Naive thymus-derived CD4-positive, alpha-beta T cell (primary cell): ENCODE results near the gene PLK1. TPM values are rescaled to one million over a fixed set of nuclear protein-coding genes. Genes with fewer than 3 reads are reported as not detected.
"Not testable (repeated sequence)": the region's sequence is repeated elsewhere in the genome, so short reads cannot be mapped to it uniquely, and the experiment has no call there.

Source experiments
- ATAC-seq: fragments of 150-1000 bp; cut with Tn5 transposase; 2 replicates; pipeline ENCODE4 v1.10.0; 2021; ENCODE audit warnings: mild to moderate bottlenecking, moderate library complexity
- CTCF ChIA-PET: fragments of 350-600 bp; sonication (Branson Sonifier 250); formaldehyde crosslinking; loops from one replicate; lab custom pipeline; 2021; ENCODE audit warnings: antibody characterized with exemption; lab: Charles Lee
- POLR2A ChIA-PET: fragments of 350-600 bp; sonication (Branson Sonifier 250); formaldehyde crosslinking; loops from one replicate; lab custom pipeline; 2021; ENCODE audit warnings: antibody characterized with exemption, inconsistent platforms; lab: Charles Lee
- DNase-seq, 9 donors: peaks; one replicate each; pipeline versions ENCODE4 v3.0.0 to v3.0.0-alpha.2; 2020 to 2022; ENCODE audit warnings: mixed read lengths in 1 of 9
- H3K27ac ChIP-seq: one replicate; pipeline ENCODE4 v1.7.0; 2013; ENCODE audit warnings: mild to moderate bottlenecking, low read depth, low read length, moderate library complexity
- H3K27me3 ChIP-seq, 2 donors: one replicate each; pipeline ENCODE4 v1.7.0; 2013; ENCODE audit warnings: low read length in 2 of 2, mild to moderate bottlenecking in 2 of 2, moderate library complexity in 2 of 2; ENCODE audit not compliant: control insufficient read depth in 2 of 2, insufficient read depth in 2 of 2
- H3K36me3 ChIP-seq, 3 experiments: 1 replicate in 2 of 3; 2 replicates in 1 of 3; pipeline ENCODE4 v1.7.0; 2013; ENCODE audit warnings: low read length in 3 of 3, mild to moderate bottlenecking in 3 of 3, moderate library complexity in 1 of 3; ENCODE audit not compliant: insufficient read depth in 3 of 3, control insufficient read depth in 2 of 3
- H3K4me1 ChIP-seq, 2 donors: one replicate each; pipeline ENCODE4 v1.7.0; 2013; ENCODE audit warnings: low read length in 2 of 2, mild to moderate bottlenecking in 2 of 2, moderate library complexity in 1 of 2; ENCODE audit not compliant: control insufficient read depth in 2 of 2, insufficient read depth in 2 of 2
- H3K4me3 ChIP-seq: 2 replicates; pipeline ENCODE4 v1.7.0; 2013; ENCODE audit warnings: mild to moderate bottlenecking, low read length
- H3K9me3 ChIP-seq, 3 experiments: 1 replicate in 2 of 3; 2 replicates in 1 of 3; pipeline ENCODE4 v1.7.0; 2013; ENCODE audit warnings: low read length in 3 of 3; ENCODE audit not compliant: control insufficient read depth in 2 of 3
- H3K27ac Mint-ChIP-seq, 9 donors: one replicate each; pipeline ENCODE4 v1.8.0; 2020 to 2022; ENCODE audit warnings: mixed read lengths in 9 of 9, mild to moderate bottlenecking in 8 of 9, moderate library complexity in 5 of 9, inconsistent platforms in 2 of 9
- H3K27me3 Mint-ChIP-seq, 5 donors: one replicate each; pipeline ENCODE4 v1.8.0; 2021 to 2022; ENCODE audit warnings: mixed read lengths in 5 of 5, mild to moderate bottlenecking in 1 of 5
- H3K36me3 Mint-ChIP-seq, 5 donors: one replicate each; pipeline ENCODE4 v1.8.0; 2020 to 2022; ENCODE audit warnings: mixed read lengths in 5 of 5, mild to moderate bottlenecking in 3 of 5, inconsistent platforms in 1 of 5
- H3K4me1 Mint-ChIP-seq, 7 donors: one replicate each; pipeline ENCODE4 v1.8.0; 2020 to 2022; ENCODE audit warnings: mixed read lengths in 7 of 7, mild to moderate bottlenecking in 3 of 7, inconsistent platforms in 1 of 7
- H3K4me3 Mint-ChIP-seq, 10 donors: one replicate each; pipeline ENCODE4 v1.8.0; 2020 to 2022; ENCODE audit warnings: mild to moderate bottlenecking in 10 of 10, mixed read lengths in 10 of 10, moderate library complexity in 6 of 10, inconsistent platforms in 2 of 10
- H3K9me3 Mint-ChIP-seq, 11 donors: one replicate each; pipeline ENCODE4 v1.8.0; 2020 to 2022; ENCODE audit warnings: mixed read lengths in 11 of 11, mild to moderate bottlenecking in 4 of 11, inconsistent platforms in 1 of 11, moderate library complexity in 1 of 11
- intact Hi-C, 2 donors: fragments of 100-400 bp; cut with micrococcal nuclease; formaldehyde crosslinking; loops; one replicate each; pipeline ENCODE4 v1.15.1; 2023
- polyA plus RNA-seq, 2 donors: library from polyadenylated mRNA; unstranded; fragments of 300-500 nt; fragmentation: Illumina TruSeq; gene quantifications; one replicate each; pipeline ENCODE4 v1.2.3, GENCODE V29; 2021
- total RNA-seq, 6 experiments: library from RNA in 5 of 6; stranded (reverse) in 5 of 6; gene quantifications; 1 replicate in 5 of 6; 2 replicates in 1 of 6; pipeline ENCODE4 v1.2.3 and lab custom pipeline; 2021 to 2026

Gene PLK1
- total and polyA plus RNA-seq, 7 experiments from 2014 or later, result 0.16 to 65.0 (median 3.0) TPM

DNA sequence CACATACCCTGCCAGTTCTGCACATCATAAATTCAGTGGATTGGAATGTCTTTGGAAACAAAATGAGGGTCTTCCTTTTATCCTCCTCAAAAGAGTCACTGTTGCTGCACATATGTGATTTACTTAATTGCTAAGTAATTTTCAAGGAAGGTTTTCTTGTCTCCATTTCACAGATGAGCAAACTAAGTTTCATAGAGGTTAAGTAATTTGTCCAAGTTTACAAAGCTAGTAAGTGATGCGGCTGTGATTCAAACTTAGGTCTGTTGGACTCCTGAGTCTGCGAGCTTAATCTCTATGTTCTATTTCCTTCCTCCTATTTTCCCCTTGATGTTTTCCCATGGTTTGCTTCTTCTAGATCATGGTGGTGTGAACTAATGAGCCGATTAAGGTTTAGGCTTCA is 48.0 kb downstream of the PLK1 start:
- Mint-ChIP-seq H3K27me3 (peaks cover 13 to 33% (median 19%) of the 10 kb centered on the region in 5 donors), H3K4me3 (no peak overlapping the region), H3K27ac (no peak overlapping the region), H3K4me1 (peaks cover 0 to 8% (median 4%) of the 10 kb centered on the region in 7 donors), H3K36me3 (peaks cover 0 to 6% (median 5%) of the 10 kb centered on the region in 5 donors), H3K9me3 (peaks cover 3 to 21% (median 7%) of the 10 kb centered on the region in 11 donors)
- Histone ChIP-seq H3K9me3 (peaks cover 0 to 4% (median 0%) of the 10 kb centered on the region in 3 experiments), H3K4me3 (no peak overlapping the region), H3K27me3 (no peaks in the 10 kb centered on the region), H3K4me1 (no peaks in the 10 kb centered on the region), H3K27ac (no peak overlapping the region), H3K36me3 (no peaks in the 10 kb centered on the region)
- intact Hi-C loops, result no loop called here
- POLR2A ChIA-PET, result no interaction called here
- no peak for DNase-seq
- CTCF ChIA-PET, result no interaction called here
- no peak for ATAC-seq

- CTCF ChIA-PET, result no interaction called here
- H3K36me3 Mint-ChIP-seq, result peaks cover 0 to 2% (median 2%) of the 10 kb centered on the region in 5 donors
- H3K4me3 Mint-ChIP-seq, result no peak overlapping the region
Measured at GRCh38 chr16:23728112-23728477, 49.4 kb downstream of the PLK1 start.

DNA sequence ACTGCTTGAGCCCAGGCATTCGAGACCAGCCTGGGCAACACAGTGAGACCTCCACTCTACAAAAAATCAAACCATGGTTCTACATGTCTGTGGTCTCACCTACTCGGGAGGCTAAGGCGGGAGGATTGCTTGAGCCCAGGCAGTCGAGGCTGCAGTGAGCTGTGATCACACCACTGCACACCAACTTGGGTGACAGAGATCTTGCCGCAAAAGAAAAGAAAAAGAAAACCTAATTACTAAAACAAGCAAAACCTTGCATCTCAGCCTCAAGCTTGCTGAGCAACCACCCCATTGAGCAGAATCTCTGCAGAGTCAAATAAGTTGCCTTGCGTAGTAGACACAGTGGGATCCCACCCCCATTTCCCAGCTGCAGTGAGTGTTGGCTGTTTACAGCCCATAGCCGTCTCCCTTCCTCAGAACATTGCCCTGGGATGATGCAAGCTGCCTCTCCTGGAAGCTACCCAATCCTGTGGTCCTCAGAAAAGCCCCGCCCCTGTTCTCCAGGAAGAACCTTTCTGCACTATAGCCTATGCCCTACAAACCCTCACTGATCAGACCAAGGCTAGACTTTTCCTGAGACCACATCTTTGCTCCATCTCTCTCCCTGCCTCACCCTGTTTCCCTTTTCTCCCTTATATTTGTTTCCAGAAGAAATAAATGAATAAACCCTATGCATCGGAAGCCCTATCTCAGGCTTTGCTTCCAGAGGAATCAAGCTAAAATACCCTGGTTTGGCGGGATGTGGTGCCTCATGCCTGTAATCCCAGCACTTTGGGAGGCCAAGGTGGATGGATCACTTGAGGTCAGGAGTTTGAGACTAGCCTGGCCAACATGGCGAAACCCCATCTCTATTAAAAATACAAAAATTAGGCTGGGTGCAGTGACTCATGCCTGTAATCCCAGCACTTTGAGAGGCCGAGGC is 51.1 kb downstream of the PLK1 start:
- no peak overlapping the region for H3K4me3 ChIP-seq
- ATAC-seq (no peak), DNase-seq (no peak)
- H3K36me3 ChIP-seq, result no peaks in the 10 kb centered on the region
- no peak overlapping the region for H3K27ac ChIP-seq
- Mint-ChIP-seq H3K27ac (no peak overlapping the region), H3K4me1 (peaks cover 0 to 8% (median 4%) of the 10 kb centered on the region in 7 donors), H3K27me3 (peaks cover 4 to 23% (median 13%) of the 10 kb centered on the region in 5 donors), H3K9me3 (no peaks in the 10 kb centered on the region), H3K36me3 (no peaks in the 10 kb centered on the region), H3K4me3 (no peak overlapping the region)
- ChIA-PET CTCF (interaction anchor here (0.7 kb wide), 1 partner anchor 288 kb away, joined by 4 read pairs; no protein-coding TSS in a partner anchor), POLR2A (no interaction called here)
- no peaks in the 10 kb centered on the region for H3K4me1 ChIP-seq
- H3K9me3 ChIP-seq, result no peaks in the 10 kb centered on the region
- no peaks in the 10 kb centered on the region for H3K27me3 ChIP-seq
- intact Hi-C loops, result loop anchor here in 1 of 2 donors (10.0 kb wide), 2 partner anchors 285 to 525 kb away; partner anchors contain the start of gene CACNG3

More at GRCh38 chr16:23728112-23728477, 49.4 kb downstream of the PLK1 start:
- Histone ChIP-seq H3K27me3 (no peaks in the 10 kb centered on the region), H3K9me3 (peaks cover 0 to 2% (median 0%) of the 10 kb centered on the region in 3 experiments), H3K36me3 (no peaks in the 10 kb centered on the region), H3K27ac (no peak overlapping the region), H3K4me3 (no peak overlapping the region), H3K4me1 (no peaks in the 10 kb centered on the region)
- peaks cover 0 to 8% (median 3%) of the 10 kb centered on the region in 11 donors for H3K9me3 Mint-ChIP-seq
- H3K27ac Mint-ChIP-seq, result no peak overlapping the region
- DNase-seq (no peak), ATAC-seq (no peak)
- intact Hi-C loops, result no loop called here
- peaks cover 0 to 8% (median 4%) of the 10 kb centered on the region in 7 donors for H3K4me1 Mint-ChIP-seq
- POLR2A ChIA-PET, result no interaction called here
- peaks cover 10 to 32% (median 16%) of the 10 kb centered on the region in 5 donors for H3K27me3 Mint-ChIP-seq

DNA sequence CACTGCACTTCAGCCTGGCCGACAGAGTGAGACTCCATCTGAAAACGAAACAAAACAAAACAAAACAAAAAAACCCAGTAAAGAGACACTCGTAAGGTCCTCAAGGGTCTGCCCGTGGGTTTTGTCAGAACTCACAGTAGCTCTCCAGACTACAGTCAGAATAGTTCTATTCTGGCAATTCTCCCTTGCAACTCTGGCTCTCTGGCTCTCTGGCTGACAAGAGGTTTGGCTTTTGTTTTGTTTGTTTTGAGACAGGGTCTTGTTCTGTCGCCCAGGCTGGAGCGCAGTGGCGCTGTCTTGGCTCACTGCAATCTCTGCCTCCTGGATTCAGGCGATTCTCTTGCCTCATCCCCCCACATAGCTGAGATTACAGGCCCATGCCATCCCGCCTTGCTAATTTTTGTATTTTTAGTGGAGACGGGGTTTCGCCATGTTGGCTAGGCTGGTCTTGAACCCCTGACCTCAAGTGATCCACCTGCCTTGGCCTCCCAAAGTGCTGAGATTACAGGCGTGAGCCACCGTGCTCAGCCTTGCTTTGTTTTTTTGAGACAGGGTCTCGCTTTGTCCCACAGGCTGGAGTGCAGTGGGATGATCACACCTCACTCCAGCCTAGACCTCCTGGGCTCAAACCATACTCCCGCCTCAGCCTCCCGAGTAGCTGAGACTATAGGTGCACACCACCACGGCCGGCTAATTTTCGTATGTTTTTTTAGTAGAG is 55.6 kb downstream of the PLK1 start:
- Mint-ChIP-seq H3K36me3 (no peaks in the 10 kb centered on the region), H3K4me1 (peaks cover 0 to 7% (median 4%) of the 10 kb centered on the region in 7 donors), H3K27ac (no peak overlapping the region), H3K9me3 (no peaks in the 10 kb centered on the region), H3K27me3 (peaks cover 6 to 15% (median 10%) of the 10 kb centered on the region in 5 donors), H3K4me3 (no peak overlapping the region)
- Histone ChIP-seq H3K4me3 (no peak overlapping the region), H3K9me3 (no peaks in the 10 kb centered on the region), H3K27ac (no peak overlapping the region), H3K27me3 (no peaks in the 10 kb centered on the region), H3K36me3 (no peaks in the 10 kb centered on the region), H3K4me1 (no peaks in the 10 kb centered on the region)
- DNase-seq, result no peak
- no peak for ATAC-seq
- intact Hi-C loops, result loop anchor here (2.0 to 10.0 kb wide), 3 partner anchors 68 to 520 kb away; partner anchors contain the start of gene CACNG3 (in 1 of the 2)
- ChIA-PET CTCF (interaction anchor here (0.7 to 1.6 kb wide), 2 partner anchors 294 to 770 kb away, joined by 3 to 4 read pairs; no protein-coding TSS in a partner anchor), POLR2A (interaction anchor here (0.5 kb wide), 1 partner anchor 22 kb away, joined by 3 read pairs; no protein-coding TSS in a partner anchor)

DNA sequence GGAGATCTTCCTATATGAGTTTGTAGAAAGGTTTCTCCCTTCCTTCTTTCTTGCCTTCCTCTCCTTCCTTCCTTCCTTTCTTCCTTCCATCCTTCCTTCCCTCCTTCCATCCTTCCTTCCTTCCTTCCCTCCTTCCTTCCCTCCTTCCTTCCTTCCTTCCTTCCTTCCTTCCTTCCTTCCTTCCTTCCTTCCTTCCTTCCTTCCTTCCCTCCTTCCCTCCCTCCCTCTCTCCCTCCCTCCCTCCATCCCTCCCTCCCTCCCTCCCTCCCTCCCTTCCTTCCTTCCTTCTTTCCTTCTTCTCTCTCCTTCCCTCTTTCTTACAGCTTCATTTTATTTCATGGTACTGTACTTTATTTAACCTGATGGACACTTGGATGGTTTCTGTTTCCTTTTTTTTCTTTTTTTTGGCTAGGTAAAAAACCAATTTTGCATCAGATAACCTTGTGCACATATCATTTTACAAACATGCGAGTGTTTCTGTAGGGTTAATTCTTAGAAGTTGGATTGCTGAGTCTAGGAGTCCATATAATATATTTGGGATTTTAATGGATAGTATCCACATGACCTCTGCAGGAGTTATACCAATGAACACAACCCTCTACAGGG is 58.8 kb downstream of the PLK1 start:
- POLR2A ChIA-PET, H3K4me3 ChIP-seq, H3K27ac Mint-ChIP-seq, H3K27ac ChIP-seq, ATAC-seq, H3K4me1 ChIP-seq, H3K4me1 Mint-ChIP-seq, H3K27me3 ChIP-seq, H3K36me3 ChIP-seq, H3K4me3 Mint-ChIP-seq, H3K36me3 Mint-ChIP-seq, H3K9me3 Mint-ChIP-seq, DNase-seq, H3K9me3 ChIP-seq: not testable (repeated sequence)
- H3K27me3 Mint-ChIP-seq, result peaks cover 8 to 11% (median 11%) of the 10 kb centered on the region in 5 donors
- intact Hi-C loops, result loop anchor here in 1 of 2 donors (10.0 kb wide), 2 partner anchors 277 to 517 kb away; partner anchors contain the start of gene CACNG3
- CTCF ChIA-PET, result interaction anchor here (0.7 kb wide), 1 partner anchor 503 kb away, joined by 3 read pairs; no protein-coding TSS in a partner anchor

- no peaks in the 10 kb centered on the region for H3K4me1 ChIP-seq
- Mint-ChIP-seq H3K36me3 (no peaks in the 10 kb centered on the region), H3K4me3 (no peak overlapping the region), H3K27me3 (peaks cover 24 to 30% (median 27%) of the 10 kb centered on the region in 5 donors), H3K27ac (no peak overlapping the region), H3K9me3 (peaks cover 0 to 6% (median 0%) of the 10 kb centered on the region in 11 donors), H3K4me1 (peaks cover 0 to 5% (median 4%) of the 10 kb centered on the region in 7 donors)
- H3K27me3 ChIP-seq, result peaks cover 0 to under 1% of the 10 kb centered on the region in 2 donors
- no peak for ATAC-seq
- no peak overlapping the region for H3K4me3 ChIP-seq
- POLR2A ChIA-PET, result interaction anchor here (0.6 kb wide), 1 partner anchor 130 kb away, joined by 3 read pairs; no protein-coding TSS in a partner anchor
- no peaks in the 10 kb centered on the region for H3K36me3 ChIP-seq
- no peak for DNase-seq
- CTCF ChIA-PET, result no interaction called here
- intact Hi-C loops, result loop anchor here in 1 of 2 donors (10.0 kb wide), 2 partner anchors 275 to 515 kb away; partner anchors contain the start of gene CACNG3
- H3K27ac ChIP-seq, result no peak overlapping the region
- no peaks in the 10 kb centered on the region for H3K9me3 ChIP-seq
Measured at GRCh38 chr16:23739516-23739915, 60.8 kb downstream of the PLK1 start.
